Muscle of back (tissue), 11 donors: ENCODE measurements around the gene PRKN. TPM values are rescaled to one million over a fixed set of nuclear protein-coding genes. Genes with fewer than 3 reads are reported as not detected.

Experiments used
- DNase-seq, 3 donors: peaks; one replicate each; pipeline versions ENCODE4 v3.0.0 to v3.0.0-alpha.2; 2013
- polyA plus RNA-seq, 10 donors: library from polyadenylated mRNA; unstranded; fragments of 120-200 nt; gene quantifications; one replicate each; pipeline ENCODE4 v1.2.1, GENCODE V29; 2013; ENCODE audit not compliant: insufficient read length in 10 of 10

Gene PRKN
- polyA plus RNA-seq, 10 donors: 2.5 to 6.4 (median 3.6) TPM

DNA sequence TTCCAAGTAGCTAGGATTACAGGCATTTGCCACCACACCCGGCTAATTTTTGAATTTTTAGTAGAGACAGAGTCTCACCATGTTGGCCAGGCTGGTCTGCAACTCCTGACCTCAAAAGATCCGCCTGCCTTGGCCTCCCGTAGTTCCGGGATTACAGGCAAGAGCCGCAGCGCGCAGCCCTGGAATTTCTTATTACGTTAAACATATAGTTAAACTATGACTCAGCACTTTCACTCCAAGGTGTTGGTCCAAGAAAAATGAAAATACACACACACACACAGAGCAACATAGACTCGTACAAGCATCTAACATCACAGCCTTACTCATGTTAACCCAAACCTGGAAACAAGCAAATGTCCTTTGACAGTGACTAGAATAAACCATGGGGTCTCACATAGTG, 663.9 kb downstream of the PRKN start:
- no peak for DNase-seq

DNA sequence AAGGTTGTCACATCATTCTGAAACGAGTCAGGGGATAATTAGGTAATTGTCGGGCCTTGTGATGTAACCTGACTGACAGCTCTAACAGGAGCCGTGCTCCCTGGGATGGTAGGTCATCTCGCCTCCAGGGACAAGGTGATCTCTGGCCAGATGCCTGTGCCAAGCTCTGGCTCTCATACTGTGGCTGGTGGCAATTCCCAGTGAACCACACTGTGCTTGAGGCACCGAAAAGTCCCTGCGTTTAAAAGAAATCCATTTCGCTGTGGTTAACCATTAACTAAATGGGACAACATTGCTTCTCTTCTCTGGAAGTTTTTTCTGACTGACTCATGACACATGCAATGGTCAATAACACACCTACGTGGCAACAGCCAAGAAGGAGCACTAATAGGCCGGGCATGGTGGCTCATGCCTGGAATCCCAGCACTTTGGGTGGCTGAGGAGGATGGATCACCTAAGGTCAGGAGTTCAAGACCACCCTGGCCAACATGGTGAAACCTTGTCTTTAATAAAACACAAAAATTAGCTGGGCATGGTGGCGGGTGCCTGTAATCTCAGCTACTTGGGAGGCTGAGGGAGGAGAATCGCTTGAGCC, 669.2 kb downstream of the PRKN start:
- no peak for DNase-seq

DNA sequence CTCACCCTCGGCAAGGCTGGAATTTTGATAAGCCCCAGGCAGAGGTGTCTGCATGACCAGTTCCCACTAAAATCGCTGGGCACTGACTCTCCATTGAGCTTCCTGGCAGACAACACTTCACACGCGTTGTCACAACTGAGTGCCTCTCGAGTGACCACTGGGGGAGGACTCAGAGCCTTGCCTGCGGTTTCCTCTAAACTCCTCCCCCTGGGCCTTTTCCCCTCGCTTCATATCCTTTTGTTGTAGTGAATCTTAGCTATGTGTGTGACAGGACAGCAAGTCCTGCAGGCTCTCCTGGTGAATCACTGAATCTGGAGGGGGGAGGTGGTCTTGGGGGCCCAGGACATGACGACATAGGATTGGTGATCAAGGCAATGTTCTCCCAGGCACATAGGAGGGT, 670.8 kb downstream of the PRKN start:
- peak in 2 of 3 donors; percentile 52 to 56 for DNase-seq

DNA sequence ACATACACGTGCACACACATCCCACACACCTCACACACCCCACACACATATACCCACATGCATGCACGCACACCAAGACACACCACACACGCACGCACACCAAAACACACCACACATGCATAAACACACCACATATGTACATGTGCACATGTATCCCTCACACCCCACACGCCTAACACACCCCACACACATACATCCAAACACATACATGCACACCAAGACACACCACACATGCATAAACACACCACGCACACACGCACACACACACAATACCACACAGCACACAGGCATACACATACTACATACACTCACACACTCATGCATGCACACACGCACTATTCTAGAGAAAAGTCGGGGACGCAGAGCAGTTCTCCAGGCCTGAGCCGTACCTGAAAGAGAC, 671.5 kb downstream of the PRKN start:
- no peak for DNase-seq

DNA sequence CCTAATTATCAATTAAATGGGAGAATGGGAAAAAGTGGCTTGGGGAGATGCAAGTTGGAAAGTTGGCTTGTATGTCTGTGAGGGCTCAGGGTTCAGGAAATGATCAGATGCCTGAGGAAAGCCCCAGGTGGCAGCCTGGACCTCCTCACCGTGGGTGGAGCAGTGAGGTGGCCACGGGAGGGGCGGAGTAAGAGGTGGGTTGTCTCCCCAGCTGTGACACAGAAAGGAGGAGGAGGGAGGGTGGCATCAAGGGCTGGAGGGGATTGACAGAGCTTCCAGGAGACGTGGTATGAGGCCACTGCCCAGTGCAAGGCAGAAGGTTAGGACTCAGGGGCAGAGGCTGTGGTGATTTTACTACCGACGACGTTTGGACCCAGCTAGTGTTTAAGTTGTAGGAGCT, 672.2 kb downstream of the PRKN start:
- DNase-seq: no peak

DNA sequence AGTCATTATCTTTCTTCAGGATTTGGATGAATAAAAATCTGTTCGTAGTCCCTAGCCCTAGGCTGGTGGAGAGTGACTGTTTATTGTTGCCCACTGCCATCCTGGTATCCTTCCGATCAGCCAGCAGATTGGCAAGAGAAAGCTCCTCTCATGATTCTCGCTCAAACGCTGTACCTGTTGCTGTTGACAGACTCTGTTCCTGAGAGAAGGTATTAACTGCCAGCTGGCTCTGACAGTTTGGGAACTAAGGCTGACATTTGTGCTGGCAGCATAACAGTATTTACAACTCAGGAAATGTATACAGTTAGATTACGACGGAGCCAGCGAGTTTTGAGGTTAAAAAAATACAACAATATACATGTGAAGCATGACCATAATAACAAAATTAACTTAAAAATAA, 674.5 kb downstream of the PRKN start:
- DNase-seq: no peak

DNA sequence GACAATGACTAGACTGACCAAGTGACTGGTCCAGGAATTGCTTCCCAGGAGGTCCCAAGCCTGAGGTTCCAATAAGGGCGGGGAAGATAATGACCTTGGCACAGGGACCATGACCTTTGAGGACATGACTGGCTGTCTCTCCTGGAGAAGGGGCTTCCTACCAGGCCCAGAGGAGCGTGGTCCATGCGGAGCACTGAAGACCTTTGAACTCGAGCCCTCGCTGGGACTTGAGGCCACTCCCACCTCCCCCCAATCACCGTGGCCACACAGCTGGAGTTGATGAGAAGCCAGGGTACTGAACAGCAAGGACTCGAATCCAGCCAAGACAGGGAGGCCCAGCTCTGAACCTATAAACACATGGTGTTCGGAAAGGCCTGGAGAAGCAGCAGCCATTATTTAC, 677.0 kb downstream of the PRKN start:
- no peak for DNase-seq

DNA sequence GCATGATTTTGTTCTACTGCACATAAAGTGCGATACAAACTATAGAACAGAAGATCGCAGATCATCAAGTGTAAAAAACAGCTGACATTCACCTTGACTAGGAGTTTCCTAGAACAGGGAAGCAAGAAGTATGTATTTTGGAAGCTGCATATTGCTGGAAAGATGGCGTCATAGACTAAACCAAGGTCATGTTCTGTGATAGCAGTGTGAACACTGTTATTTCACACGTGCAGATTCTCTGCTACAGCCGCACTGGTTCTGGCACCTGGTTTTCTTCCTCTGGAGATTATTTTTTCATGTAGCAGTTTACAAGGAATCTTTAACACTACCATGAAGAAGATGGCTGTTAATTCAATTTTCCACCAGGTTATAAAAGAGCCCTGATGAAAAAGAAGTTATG, 681.2 kb downstream of the PRKN start:
- DNase-seq: no peak

DNA sequence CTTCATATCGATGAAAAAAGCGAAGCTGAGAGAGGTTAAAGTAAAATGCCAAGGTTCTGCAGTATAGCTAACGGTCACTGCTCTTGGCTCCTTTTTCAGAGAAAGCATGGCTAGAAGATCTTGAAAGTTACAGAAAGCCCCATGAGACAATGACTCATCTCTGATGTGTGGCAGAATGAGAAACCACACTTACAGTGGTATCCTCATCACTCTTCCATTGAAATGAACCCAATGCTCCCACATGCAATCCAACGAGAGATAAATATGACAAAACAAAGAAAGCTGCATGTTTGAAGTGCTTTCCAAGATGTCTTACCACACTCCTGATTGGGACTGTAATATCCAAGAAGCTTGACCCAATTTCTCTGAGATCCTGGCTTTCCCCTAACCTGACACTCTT, 694.9 kb downstream of the PRKN start:
- DNase-seq: peak in 1 of 3 donors; percentile 43

DNA sequence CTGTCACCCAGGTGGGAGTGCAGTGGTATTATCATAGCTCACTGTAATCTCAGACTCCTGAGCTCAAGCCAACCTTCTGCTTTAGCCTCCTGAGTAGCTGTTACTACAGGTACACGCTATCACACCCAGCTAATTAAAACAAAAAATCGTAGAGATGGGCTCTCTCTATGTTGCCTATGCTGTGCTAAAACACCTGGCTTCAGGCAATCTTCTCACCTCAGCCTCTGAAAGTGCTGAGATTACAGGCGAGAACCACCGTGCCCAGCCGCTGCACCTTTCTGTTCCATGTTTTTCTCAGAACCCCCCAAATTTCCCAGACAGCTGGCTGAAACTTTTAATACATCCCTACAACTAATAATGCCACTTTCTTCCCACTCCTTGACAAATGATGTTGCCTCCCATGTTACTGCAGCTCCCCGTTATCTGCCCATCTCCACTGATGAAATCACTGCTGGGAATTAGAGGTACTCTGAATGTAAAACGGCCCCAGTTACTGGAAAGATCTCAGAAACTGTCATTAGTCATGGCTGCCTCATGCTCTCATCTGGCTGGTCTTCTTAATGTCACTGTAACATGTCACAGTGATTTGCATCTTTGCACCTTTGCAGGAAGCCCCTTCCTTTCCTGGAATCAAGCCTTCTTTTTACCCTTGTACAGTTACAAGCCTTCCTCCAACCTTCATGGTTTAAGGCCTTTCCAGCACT, 697.5 kb downstream of the PRKN start:
- DNase-seq: no peak

DNA sequence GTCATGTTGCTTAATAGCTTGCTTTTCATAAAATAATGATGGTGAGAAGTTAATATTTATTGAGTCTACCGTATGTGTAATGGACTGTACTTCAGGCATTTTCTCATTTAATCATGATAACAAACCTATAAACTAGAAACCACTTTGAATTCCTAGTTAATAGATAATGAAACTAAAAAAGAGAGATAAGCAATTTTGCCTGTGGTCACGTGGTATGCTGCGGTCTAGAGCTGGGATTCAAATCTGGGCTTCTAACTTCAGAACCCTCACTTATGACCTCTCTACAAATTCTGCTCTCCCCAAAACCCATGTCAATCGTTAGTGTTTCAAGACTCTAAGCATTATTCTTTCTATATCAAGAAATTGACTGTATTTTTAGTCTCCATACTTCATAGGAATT, 700.7 kb downstream of the PRKN start:
- no peak for DNase-seq

DNA sequence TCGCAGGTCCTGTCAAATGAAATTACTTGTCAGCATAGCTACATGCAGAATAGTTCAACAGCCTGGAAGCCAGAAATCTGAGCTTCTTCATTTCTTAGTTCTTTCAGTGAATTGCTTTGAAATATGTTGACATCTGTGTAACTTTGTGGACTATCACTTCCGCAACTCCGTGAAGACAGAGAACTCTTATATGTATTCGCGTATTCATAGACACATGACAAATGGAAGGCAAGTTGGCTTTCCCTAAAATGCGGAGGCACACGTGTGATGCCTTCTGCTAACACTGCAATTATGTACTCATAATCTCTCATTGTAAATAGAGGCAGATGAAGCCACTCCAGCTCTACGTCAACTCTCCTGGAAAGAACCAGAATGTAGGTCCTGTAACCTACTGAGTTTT, 701.5 kb downstream of the PRKN start:
- no peak for DNase-seq

DNA sequence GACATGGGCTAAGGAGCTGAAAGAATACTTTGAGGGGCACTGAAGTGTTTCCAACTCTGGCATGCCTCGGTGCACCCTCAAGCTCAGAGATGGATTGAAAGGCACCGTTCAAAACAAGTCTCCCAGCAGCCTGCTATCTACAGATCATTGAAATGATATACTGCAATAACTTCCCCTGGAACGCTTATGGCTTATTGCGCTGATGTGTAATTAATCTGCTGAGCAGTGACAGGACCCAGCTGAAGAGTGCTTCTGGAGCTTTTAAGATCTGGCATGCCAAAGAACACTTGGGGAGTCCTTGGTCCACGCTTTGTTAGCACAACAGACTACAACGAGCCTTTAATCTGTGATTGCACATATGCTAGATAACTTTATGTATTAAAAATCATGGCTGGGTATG, 708.2 kb downstream of the PRKN start:
- no peak for DNase-seq

DNA sequence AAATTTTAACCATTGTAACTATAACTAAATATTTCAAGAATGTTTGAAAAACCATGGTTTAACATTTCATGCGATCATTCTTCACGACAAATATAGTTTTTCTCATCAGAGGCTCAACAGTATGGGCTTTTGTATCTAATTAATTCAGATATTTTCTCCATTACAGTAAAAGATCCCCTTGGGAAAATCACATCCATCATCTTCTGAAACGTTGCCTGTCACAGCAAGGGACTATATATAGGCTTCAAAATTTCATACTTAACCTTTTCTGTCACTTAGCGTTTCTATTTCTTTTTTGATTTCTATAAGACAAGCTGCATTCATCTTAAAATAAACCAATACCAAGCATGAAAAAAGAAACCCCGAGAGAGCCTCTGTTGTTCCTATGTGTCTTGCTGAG, 710.0 kb downstream of the PRKN start:
- no peak for DNase-seq

DNA sequence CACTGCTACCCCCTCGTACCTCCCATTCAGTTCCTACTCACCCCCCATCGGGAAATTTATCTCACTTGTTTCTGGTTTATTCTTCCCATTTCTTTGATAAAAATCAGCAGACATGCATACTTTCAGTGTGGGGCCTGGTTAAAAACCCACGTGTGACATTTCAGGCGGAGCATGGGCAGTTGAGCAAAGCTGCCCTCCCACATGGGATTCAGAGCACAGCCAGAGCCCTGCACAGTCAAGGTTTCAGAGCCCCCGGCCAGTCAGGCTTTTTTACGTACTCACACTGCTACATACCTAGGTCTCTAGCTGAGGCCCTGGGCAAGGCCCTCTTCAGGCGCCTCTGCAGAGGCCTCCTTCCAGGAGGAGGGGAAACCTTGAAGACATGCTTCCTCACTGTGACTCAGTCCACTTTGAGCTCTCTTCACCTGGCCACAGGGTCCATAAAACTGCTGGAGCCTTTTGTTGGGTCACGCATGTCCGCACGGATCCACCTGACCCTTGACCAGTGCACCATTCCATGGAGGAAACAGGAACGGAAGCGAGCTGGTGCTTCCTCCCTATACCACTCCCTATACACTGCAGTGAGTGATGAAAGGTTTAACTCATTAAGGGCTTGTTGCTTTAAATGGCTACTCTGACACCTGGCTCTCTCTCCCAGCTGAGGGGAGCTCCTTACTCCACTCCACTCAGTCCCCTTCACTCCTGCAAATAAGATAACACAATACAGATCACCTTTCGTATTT, 713.3 kb downstream of the PRKN start:
- DNase-seq: no peak

DNA sequence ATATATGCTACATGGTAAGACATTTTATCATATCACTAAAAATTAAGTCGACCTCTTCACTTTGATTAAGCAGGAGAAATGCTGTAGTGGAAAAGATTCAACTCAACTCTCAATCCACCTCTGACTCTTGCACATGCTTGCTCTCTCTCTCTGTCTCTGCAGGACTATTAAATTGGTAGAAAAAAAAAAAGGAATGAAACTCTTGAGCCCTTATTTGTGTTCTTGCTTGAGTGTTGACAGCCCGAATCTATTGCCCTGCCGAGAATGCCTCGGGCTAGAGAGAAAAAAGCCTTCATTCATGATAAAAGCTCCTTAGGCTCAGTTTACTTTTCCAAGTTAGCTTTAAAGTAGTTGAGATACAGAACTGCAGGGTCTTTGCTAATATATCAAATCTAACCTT, 722.2 kb downstream of the PRKN start:
- DNase-seq: no peak

DNA sequence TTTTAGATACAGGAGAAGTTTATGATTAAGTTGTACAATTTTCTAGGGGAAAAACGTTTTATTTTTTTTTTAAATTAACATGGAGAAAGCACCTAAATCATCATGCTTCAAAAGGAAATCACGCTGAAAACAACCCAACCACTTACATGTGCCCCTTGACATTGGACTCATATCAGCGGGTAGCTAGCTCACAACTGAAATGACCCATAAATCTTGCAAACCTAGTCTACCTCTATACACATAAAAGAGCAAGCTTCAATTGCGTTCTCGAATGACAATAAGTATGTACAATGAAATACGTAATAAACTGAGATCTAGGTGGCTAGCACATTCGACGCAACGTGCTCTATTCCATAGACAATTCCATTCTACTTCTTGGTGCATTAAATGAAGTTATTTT, 730.8 kb downstream of the PRKN start:
- no peak for DNase-seq

DNA sequence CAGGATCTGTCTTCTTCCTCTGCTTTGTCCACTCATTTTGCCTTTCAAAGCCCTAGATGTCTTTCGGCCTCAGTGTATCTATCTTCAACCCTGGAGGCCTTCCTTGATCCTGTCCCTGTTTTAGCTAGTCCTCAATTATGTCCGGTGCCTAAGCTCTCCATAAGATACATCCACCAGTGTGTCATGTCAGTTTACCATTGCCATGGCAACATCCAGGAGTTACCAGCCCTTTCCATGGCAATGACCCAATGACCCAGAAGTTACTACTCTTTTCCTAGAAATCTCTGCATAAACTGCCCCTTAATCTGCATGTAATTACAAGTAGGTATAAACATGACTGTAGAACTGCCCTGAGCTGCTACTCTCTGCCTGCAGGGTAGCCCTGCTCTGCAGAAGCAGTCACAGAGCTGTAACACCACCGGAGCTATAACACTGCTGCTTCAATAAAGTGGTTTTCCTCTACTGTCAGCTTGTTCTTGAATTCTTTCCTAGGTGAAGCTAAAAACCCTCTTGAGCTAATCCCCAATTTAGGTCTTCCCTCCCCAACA, 741.6 kb downstream of the PRKN start:
- no peak for DNase-seq

DNA sequence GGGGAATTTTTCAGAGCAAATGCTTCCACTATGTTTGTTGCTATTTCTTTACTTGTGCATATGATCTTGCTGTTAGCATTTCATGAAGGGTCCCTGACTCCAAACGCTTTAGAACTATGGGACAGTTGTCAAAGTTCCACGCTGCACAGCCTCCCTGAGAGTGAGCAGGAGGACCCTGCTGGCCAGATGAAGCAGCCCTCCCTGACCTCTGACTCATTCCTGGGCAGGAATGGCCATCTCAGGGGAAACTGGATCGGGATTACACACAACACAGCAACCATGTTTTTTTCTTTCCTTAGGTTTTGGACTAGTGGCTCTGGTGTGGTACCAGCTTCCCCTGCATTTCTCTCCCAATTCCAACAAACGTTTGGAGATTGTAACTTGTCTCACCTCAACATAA, 742.9 kb downstream of the PRKN start:
- no peak for DNase-seq

DNA sequence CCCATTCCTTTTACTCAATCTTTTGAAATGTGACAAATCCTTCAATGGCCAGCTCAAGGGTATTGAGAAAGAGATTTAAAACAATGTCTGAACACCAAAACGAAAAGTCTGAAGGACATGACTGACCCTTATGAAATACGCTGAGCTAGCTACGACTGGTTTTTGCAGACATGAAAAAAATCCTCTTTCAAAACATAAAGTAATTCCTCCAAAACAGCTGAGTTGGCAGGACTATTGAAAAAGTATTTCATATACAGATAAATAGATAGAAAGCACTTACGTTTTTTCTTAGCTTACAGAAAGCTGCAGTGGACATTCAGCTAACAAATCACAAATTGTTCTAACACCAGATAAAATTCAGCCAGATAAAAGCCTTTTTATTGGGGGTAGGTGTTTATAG, 751.0 kb downstream of the PRKN start:
- DNase-seq: no peak

DNA sequence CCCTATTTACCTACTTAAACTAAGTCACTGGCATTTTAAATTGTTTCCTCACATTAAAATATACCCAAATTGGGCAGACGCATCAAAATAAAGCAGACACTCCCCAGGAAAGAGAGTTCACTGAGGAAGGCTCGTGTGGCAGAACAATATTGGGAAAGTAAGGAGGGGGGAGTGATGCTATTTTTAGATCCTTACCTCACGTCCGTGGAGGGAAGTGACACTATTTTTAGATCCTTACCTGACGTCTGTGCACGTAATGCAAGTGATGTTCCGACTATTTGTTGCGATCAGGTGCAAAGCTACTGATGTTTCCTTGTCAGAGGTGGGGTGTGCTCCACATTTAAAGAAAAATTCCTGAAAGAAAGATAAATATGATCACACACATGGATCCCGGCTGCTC, 754.5 kb downstream of the PRKN start:
- DNase-seq: no peak

DNA sequence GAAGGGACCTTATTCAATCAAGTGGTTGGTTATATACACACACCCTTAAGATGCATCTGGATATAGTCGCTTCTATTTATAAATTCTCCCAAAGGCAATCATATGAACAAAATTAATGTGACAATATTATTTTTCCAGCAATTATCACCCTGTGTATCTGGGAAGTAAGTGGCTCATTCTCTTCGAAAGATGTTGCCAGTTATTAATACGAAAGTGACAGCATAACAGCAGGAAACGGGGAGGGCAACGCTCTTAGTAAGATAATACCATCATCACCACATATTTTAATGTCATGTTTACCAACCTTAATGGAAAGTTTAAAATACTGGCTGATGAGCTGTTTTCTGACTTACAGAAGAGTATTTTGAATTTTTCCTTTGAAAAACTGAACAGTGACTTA, 756.5 kb downstream of the PRKN start:
- DNase-seq: no peak

DNA sequence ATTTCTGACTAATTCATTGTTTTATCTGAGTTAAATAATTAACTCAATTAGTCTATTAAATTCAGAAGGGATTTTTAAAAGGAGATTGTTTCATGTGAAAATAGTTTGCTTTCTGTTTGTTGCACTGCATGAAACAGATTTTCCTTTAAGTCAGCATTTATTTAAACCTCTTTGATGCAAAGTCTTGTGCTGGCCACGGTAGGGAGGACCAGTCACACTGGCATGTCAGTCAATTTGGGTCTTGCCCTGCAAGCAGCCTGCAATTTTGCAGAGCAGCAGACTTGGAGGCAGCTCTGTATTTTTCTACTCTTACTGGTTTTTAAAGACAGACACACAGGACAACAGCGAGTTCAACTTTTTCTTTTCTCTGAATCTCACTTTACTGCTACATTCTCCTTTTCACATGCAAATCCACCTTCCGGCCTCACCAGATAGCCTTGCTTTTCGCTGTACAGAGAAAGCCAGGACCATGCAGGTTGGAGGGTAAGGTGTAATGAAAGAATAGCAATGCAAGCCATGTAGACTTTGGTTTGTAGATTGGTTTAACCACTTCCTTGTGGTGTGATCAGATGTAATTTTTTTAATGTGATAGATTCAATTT, 763.8 kb downstream of the PRKN start:
- DNase-seq: no peak
